C4-2B (cell line): ENCODE data around the gene NDOR1.

Experiments
- H3K27ac ChIP-seq: fragments of 450-650 bp; 2 replicates; pipeline ENCODE4 v1.5.1; 2017
- ZFX ChIP-seq: fragments of 450-650 bp; IDR thresholded peaks from 2 replicates; pipeline ENCODE4 v1.6.1; 2017
- TF ChIP-seq, protein P1 (sequence below): fragments of 450-650 bp; conservative IDR thresholded peaks from 2 replicates; pipeline ENCODE4 v1.5.1; 2017; ENCODE audit warnings: mild to moderate bottlenecking

NDOR1 gene

DNA sequence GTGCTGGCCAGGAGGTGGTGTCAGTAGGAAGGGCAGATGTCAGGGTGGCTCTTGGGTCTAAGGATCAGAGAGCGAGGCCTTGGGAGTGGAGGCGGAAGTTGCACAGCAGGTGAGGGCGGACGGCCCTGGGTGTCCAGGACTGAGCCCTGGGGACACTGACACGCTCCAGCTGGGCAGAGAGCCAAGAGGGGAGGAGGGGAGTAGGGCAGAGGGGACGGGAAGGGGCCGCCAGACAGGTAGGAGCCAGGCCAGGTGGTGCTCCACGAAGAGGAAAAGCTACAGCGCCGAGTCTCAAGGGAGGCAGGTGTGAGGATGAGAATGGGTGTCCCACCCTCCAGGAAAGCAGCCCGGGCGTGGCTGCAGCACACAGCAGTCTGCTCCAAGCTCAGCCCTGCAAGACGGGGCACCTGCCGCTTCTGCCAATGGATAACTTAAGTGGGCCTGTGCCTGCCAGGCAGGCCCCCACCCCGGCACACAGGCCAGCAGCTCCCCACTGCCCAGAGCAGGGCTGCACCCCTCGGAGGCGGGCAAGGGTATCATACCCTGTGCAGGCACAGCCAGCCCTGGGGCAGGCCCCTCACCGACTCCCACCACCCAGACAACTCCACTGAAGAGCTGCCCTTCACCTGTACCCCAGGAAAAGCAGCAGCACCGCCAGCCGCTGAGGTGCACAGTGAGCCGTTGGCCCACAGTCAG is 9.8 kb upstream of the NDOR1 start:
- peak overlapping the region; percentile 85 for H3K27ac ChIP-seq
- TF ChIP-seq, protein P1, sequence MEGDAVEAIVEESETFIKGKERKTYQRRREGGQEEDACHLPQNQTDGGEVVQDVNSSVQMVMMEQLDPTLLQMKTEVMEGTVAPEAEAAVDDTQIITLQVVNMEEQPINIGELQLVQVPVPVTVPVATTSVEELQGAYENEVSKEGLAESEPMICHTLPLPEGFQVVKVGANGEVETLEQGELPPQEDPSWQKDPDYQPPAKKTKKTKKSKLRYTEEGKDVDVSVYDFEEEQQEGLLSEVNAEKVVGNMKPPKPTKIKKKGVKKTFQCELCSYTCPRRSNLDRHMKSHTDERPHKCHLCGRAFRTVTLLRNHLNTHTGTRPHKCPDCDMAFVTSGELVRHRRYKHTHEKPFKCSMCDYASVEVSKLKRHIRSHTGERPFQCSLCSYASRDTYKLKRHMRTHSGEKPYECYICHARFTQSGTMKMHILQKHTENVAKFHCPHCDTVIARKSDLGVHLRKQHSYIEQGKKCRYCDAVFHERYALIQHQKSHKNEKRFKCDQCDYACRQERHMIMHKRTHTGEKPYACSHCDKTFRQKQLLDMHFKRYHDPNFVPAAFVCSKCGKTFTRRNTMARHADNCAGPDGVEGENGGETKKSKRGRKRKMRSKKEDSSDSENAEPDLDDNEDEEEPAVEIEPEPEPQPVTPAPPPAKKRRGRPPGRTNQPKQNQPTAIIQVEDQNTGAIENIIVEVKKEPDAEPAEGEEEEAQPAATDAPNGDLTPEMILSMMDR = no peak
- TF ChIP-seq ZFX = no peak

DNA sequence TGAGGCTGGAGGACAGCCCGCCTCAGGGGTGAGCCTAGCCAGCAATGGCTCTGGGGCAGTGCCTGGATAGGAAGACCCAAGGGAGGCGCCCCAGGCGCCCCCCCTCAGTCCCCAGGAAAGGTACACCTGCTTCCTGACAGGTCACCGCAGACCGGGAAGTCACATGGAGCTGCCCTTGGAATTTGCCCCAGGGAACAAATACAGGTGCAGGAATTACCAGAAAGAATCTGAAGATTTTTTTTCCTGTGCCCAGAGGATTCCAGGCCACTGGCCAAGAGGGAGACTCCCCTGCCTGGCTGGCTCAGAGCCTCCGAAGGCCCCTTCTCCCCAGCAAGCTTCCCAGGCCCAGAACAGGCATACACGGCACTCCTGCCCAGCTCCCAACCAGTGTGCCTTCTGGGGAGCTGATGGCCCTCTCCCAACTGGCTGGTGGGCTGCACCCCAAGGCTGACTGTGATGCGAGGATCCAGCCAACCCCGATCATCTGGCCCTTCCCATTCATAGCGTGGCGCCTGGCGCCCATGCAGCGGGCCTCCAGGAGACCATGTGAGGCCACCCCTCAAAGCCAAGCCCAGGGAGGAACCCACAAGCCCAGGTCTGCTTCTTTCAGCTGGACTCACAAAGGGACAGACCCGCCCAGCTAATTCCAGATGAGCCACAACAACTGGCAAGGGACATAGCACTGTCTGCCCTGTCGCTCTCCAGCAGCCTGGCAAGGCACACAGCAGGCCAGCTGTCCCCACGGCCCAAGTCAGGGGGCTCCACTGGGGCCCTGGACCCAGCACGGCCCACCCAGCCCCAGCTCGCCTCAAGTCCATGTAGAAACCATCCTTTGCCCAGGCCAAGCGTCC is 7.2 kb upstream of the NDOR1 start:
- TF ChIP-seq, protein P1 = no peak
- TF ChIP-seq ZFX = no peak
- peak overlapping the region; percentile 85 for H3K27ac ChIP-seq

DNA sequence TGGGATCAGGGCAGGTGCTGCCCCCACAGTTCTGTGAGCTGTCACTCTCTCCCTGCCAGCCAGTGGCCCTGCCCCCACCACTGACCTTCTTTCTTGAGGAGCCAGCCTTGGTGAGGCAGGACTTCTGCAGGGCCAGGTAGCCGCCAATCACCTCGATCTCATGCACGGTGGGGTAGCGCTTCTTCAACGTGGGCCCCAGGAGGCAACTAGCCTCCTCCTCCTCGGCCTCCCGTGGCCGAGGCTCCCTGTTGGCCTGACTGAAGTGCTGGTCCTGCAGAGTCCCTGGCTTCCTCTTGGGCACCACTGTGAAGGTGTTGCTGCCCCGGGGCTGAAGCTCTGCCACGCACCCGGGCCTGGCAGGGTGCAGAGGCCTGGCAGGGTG is 6.6 kb upstream of the NDOR1 start:
- TF ChIP-seq, protein P1 = no peak
- peak; percentile 17; the same call in 1 of the 2 replicates for TF ChIP-seq ZFX
- peak overlapping the region; percentile 85 for H3K27ac ChIP-seq

DNA sequence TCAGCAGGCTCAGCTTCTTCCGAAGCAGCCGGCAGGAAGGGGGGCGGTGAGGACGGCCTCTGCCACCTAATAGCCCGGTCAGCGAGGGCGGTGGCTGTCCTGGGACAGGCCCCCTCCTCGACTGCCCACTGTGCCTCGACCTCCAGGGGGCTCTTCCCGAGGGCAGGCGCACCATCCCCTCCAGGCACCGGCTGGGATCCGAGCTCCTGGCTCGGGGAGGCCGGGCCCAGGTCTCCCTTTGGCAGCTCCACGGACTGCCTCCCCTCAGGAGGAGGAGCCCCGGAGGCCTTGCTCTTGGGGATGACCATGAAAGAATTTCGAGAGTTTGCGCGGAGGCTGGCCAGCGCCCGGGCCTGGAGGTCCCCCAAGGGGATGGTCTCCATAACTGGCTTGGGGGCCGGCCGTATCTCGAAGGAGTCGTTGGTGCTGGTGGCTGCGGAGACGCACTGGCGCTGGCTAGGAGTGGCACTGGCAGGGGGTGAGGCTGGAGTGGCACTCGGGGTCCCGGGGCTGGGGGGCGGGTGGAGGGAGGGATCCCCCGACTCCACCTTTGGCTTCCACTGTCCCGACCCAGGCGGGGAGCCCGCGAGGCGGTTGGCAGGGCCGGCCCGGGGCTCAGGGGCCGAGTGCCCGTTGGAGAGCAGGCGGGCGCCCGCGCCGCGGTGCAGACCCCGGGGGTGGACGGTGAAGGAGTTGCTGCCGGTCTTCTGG is 5.9 kb upstream of the NDOR1 start:
- peak overlapping the region; percentile 85 for H3K27ac ChIP-seq
- no peak; the same call in 1 of the 2 replicates for TF ChIP-seq ZFX
- TF ChIP-seq, protein P1 = no peak

DNA sequence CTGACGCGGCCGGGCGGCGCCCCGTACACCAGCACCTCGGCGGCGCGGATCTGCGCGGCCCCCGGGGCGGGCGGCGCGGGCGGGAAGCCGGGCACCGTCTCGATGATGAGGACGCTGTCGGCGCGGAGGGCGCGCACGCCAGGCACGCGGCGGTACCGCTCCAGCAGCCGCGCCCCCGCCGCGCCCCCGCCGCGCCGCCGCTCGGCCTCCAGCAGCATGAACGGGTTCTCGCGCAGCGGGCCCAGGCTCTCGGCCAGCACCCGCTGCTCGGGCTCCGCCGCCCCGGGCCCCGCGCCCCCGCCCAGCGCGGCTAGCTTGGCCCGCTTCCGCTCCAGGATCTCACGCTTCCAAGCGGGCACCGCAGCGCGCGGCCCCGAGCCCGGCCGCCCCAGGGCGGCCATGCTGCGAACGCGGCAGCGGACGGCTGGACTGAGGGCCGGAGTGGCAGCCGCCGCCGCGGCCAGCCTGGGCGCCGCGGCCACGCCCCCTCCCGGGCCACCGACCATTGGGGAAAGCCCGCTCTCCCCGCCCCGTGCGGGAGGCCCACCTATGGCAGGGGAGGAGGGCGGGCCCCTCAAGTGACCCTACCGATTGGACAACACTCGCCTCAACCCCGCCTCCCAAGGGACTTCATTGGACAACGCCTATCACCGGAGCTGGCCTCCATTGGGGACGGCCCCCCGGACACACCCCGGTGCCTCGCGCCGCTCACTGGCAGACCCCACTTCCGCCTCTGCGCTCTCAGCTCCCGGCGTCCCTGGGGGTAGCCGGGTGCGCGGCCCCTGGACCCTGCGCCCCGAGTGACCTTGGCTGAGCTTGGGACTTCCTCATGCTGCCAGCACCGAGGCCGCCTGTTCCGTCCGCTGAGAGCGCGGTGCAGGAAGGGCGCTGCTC is 4.9 kb upstream of the NDOR1 start, which contains the start of gene TPRN:
TSS of gene TPRN (minus strand) at position 431 of the 894 bp plus-strand sequence. CDS start at position 401, 30 bp downstream.
- TF ChIP-seq, protein P1 = no peak
- TF ChIP-seq ZFX = peak; percentile 69; the same call in 1 of the 2 replicates
- H3K27ac ChIP-seq = peak within 1 kb of the TSS; percentile 85

DNA sequence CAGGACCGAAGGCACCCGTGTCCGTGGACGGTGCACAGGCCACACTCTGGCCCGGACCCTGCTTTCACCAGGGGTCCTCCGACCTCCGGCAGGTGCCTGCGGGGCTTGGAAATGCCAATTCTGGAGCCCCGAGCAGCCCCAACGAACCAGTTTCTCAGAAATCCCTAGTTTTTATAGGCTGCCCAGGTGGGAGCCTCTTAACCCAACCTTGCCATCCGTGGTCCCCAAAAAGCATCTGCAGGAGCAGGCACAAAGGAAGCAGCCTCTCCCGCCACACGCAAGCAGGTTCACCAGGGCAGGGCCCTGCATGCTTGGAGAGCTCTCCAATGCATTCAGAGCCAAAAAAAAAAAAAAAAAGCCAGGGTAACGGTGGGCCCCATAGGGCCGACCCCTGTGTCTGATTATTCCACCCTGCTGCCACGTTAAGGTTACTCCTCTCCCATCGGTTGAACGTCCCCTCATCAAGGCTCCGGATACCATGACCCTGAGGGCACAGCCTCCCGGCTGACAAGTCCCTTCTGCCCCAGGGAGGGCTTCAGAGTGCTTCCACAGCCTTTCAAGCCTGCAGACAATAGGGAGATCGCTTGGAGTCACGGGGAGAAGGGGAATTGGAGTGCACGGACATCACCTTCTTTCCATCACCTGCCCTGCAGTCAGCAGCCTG is 4.2 kb upstream of the NDOR1 start:
- peak overlapping the region; percentile 85 for H3K27ac ChIP-seq

More for the DNA sequence above, 4.2 kb upstream of the NDOR1 start:
- no peak for TF ChIP-seq ZFX
- TF ChIP-seq, protein P1 = no peak
